HG02981 (cell line): ENCODE results near the gene NOP53.
"Not testable (repeated sequence)": the region's sequence is repeated elsewhere in the genome, so short reads cannot be mapped to it uniquely, and the experiment has no call there.

Source experiments
- ATAC-seq: cut with Tn5 transposase; IDR thresholded peaks from one replicate; pipeline ENCODE4 v1.9.1; 2021; ENCODE audit warnings: mild to moderate bottlenecking, moderate library complexity; ENCODE audit not compliant: unreplicated experiment

The NOP53 gene

GRCh38 chr19:47745010-47745901 is at the start of gene NOP53:
NOP53 (plus strand) TSS chr19:47745546; CDS start chr19:47745560, 14 bp downstream.
- ATAC-seq: peak; percentile 66

GRCh38 chr19:47696635-47697034 is 48.7 kb upstream of the NOP53 start:
- no peak for ATAC-seq

GRCh38 chr19:47697863-47698609 is 47.3 kb upstream of the NOP53 start:
- ATAC-seq: no peak

GRCh38 chr19:47698631-47699359 is 46.6 kb upstream of the NOP53 start:
- no peak for ATAC-seq

GRCh38 chr19:47699360-47699917 is 45.9 kb upstream of the NOP53 start:
- no peak for ATAC-seq

GRCh38 chr19:47700934-47701716 is 44.2 kb upstream of the NOP53 start:
- ATAC-seq: no peak

- ATAC-seq: no peak
Observed at GRCh38 chr19:47701717-47702552, 43.4 kb upstream of the NOP53 start.

GRCh38 chr19:47702671-47703070 is 42.7 kb upstream of the NOP53 start:
- ATAC-seq: no peak

GRCh38 chr19:47703301-47703700 is 42.0 kb upstream of the NOP53 start:
- ATAC-seq: no peak

GRCh38 chr19:47704024-47704423 is 41.3 kb upstream of the NOP53 start:
- ATAC-seq: no peak

GRCh38 chr19:47704656-47705055 is 40.7 kb upstream of the NOP53 start:
- no peak for ATAC-seq

GRCh38 chr19:47707135-47707925 is 38.0 kb upstream of the NOP53 start:
- no peak for ATAC-seq

- ATAC-seq: no peak
Observed at GRCh38 chr19:47711652-47712242, 33.6 kb upstream of the NOP53 start.

GRCh38 chr19:47713046-47714021 is 32.0 kb upstream of the NOP53 start, which contains the start of gene EHD2:
EHD2 (plus strand) TSS chr19:47713422; CDS start chr19:47716613, 3,191 bp downstream.
- no peak for ATAC-seq

- no peak for ATAC-seq
Observed at GRCh38 chr19:47714339-47714738, 31.0 kb upstream of the NOP53 start.

- ATAC-seq: not testable (repeated sequence)
Observed at GRCh38 chr19:47714855-47715254, 30.5 kb upstream of the NOP53 start.
